ENCODE measurements around the gene CUX1. TPM values are rescaled to one million over a fixed set of nuclear protein-coding genes. Genes with fewer than 3 reads are reported as not detected.
"Not testable (repeated sequence)": the region's sequence is repeated elsewhere in the genome, so short reads cannot be mapped to it uniquely, and the experiment has no call there.

CUX1 gene
- total RNA-seq, 1 experiment from 2014 or later, result 49.8 TPM

DNA sequence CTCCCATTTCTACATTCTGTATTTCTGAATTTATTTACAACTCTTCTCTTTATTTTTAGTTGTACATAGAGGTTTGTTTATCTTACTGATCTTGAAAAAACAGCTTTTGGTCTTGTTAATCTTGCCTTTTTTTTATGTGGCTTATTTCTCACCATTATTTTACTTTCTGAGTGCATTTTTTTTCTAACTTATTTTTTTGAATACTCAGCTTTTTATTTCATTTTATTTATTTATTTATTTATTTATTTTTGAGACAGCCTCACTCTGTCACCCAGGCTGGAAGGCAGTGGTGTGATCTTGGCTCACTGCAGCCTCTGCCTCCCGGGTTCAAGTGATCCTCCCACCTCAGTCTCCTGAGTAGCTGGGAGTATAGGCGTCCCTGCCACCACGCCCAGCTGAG lies 23.9 kb downstream of the CUX1 start:
- Histone ChIP-seq H3K4me1 (replicated peaks) (no peaks in the 10 kb centered on the region), H3K4me3 (no peak overlapping the region), H3K9me3 (replicated peaks) (peaks cover 2% of the 10 kb centered on the region; the same call in 1 of the 2 replicates), H3K27ac (no peak overlapping the region), H3K36me3 (peaks cover 3% of the 10 kb centered on the region; the same call in 1 of the 2 replicates), H3K27me3 (replicated peaks) (no peaks in the 10 kb centered on the region)
- DNase-seq (ENCODE audit: low read depth in 1 of 2, low spot score in 2 of 2), result no peak

DNA sequence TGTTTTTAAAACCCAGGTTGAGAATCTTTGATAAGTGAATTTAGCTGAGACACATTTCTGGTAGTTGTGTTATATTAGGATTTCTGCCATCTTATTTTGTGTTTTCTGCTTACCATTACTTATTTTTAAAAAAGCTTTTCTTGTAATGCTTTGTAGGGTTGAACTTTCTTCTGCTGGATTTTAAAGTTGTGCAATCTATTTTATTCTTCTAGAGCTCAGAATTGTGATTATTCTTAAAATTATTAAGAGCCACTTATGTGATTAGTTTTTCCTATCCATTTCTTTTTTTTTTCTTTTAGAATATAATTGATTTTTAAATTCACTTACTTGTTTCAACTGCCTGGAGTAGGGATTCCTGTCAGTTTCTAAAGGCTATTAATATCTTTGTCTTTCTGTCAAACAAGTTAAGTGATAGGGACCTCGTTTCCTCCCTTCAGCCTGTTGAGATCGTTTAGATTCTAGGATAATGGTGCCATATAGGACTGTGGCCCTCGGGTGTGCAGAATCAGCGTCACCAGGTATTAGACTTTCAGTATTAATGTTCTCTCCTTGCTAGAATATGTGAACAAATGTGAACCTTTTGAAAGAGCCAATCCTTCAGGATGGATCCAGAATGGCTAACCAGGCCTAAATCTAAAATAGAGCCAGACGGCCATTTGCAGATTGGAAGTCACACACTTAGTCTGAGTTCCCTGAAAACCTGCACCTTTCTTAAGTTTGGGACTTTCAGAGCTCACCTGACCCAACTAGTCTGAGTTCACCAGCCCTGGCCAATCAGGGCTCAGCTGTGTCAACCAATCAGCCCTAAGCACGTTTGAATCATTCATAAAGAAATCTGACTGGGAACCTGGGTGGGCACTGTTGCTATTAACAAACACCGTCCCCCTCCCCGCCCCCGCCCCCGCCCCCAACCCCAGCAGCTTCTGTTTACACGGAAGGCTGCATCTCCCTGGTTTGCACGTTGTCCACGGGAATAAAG lies 26.2 kb downstream of the CUX1 start:
- Histone ChIP-seq H3K36me3 (peaks cover 14% of the 10 kb centered on the region), H3K27ac (no peak overlapping the region), H3K9me3 (replicated peaks) (peaks cover 16% of the 10 kb centered on the region), H3K27me3 (replicated peaks) (no peaks in the 10 kb centered on the region), H3K4me1 (replicated peaks) (no peaks in the 10 kb centered on the region), H3K4me3 (no peak overlapping the region)
- DNase-seq (ENCODE audit: low read depth in 1 of 2, low spot score in 2 of 2), result no peak

DNA sequence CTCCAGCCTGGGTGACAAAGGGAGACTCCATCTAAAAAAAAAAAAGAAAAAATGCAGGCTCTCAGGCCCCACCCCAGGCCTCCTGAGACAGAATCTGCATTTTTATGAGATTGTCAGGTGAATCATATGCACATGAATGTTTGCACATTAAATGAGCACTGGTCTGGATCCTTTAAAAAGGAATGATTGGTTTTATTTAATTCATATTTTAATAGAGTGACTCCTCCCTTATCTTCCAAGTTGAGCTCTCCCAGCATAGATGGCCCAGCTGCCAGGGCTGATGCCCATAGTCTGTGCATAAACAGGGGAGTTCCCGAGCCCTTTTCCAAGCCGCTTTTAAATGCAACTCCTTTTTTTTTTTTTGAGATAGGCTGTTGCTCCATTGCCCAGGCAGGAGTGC lies 28.5 kb downstream of the CUX1 start:
- Histone ChIP-seq H3K4me1 (replicated peaks) (no peaks in the 10 kb centered on the region), H3K4me3 (no peak overlapping the region), H3K36me3 (peaks cover 14% of the 10 kb centered on the region), H3K9me3 (replicated peaks) (peaks cover 16% of the 10 kb centered on the region), H3K27ac (no peak overlapping the region), H3K27me3 (replicated peaks) (no peaks in the 10 kb centered on the region)
- no peak for DNase-seq (ENCODE audit: low read depth in 1 of 2, low spot score in 2 of 2)

- no peak for DNase-seq (ENCODE audit: low read depth in 1 of 2, low spot score in 2 of 2)
- Histone ChIP-seq H3K4me1 (replicated peaks) (no peaks in the 10 kb centered on the region), H3K36me3 (peaks cover 14% of the 10 kb centered on the region), H3K9me3 (replicated peaks) (peaks cover 16% of the 10 kb centered on the region), H3K4me3 (no peak overlapping the region), H3K27me3 (replicated peaks) (no peaks in the 10 kb centered on the region), H3K27ac (no peak overlapping the region)
These were observed 29.5 kb downstream of the CUX1 start for GRCh38 chr7:101846800-101847538.

- no peak for DNase-seq (ENCODE audit: low read depth in 1 of 2, low spot score in 2 of 2)
- Histone ChIP-seq H3K27me3 (replicated peaks) (no peaks in the 10 kb centered on the region), H3K27ac (no peak overlapping the region), H3K9me3 (replicated peaks) (peaks cover 16% of the 10 kb centered on the region), H3K36me3 (peaks cover 14% of the 10 kb centered on the region), H3K4me1 (replicated peaks) (no peaks in the 10 kb centered on the region), H3K4me3 (no peak overlapping the region)
These were observed 31.0 kb downstream of the CUX1 start for GRCh38 chr7:101848208-101848951.

DNA sequence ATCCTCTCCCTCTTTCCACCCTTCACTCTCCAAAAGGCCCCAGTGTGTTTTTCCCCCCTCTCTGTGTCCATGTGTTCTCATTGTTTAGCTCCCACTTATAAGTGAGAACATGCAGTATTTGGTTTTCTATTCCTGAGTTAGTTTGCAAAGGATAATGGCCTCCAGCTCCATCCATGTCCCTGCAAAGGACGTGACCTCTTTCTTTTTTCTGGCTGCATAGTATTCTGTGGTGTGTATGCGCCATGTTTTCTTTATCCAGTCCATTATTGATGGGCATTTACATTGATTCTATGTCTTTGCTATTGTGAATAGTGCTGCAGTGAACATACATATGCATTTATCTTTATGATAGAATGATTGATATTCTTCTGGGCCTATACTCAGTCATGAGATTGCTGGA lies 31.9 kb downstream of the CUX1 start:
- Histone ChIP-seq H3K9me3 (replicated peaks) (peaks cover 16% of the 10 kb centered on the region), H3K36me3 (peaks cover 14% of the 10 kb centered on the region)
- not testable (repeated sequence) for H3K4me1 ChIP-seq (replicated peaks); H3K4me3 ChIP-seq; H3K27me3 ChIP-seq (replicated peaks); DNase-seq (ENCODE audit: low read depth in 1 of 2, low spot score in 2 of 2); H3K27ac ChIP-seq

DNA sequence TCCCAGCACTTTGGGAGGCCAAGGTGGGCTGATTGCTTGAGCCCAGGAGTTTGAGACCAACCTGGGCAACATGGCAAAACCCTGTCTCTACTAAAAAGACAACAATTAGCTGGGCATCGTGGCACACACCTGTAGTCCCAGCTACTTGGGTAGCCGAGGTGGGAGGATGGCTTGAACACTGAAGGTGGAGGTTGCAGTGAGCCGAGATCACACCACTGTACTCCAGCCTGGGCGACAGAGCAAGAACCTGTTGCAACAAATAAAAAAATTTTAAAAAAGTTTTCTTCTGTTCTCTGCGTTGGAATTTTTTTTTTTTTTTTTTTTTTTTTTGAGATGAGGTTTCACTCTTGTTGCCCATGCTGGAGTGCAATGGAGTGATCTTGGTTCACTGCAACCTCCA lies 34.9 kb downstream of the CUX1 start:
- H3K27ac ChIP-seq; H3K4me3 ChIP-seq; DNase-seq (ENCODE audit: low read depth in 1 of 2, low spot score in 2 of 2); H3K27me3 ChIP-seq (replicated peaks); H3K4me1 ChIP-seq (replicated peaks); H3K9me3 ChIP-seq (replicated peaks); H3K36me3 ChIP-seq: not testable (repeated sequence)

DNA sequence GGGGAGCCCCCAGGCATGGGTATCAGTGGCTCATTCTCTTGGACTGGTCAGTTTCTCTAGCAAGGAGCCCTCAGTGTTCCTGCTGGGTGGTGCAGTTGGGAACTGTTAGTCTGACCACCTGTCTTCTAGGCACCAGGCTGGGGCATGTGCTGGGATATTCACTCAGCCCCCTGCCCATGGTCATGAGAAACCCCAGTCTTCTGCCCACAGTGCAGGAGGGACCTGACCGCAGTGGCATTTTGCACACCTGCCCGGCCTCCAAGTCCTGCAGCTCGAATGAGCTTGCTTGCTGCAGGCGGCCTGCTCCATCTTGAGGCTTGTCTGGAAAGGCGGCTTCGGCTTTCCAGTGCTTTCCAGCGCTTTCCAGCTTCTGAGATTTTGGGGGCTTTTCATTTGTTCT lies 36.3 kb downstream of the CUX1 start:
- no peak overlapping the region for H3K4me3 ChIP-seq
- no peaks in the 10 kb centered on the region for H3K9me3 ChIP-seq (replicated peaks)
- peaks cover 7% of the 10 kb centered on the region for H3K4me1 ChIP-seq (replicated peaks)
- H3K27ac ChIP-seq, result no peak overlapping the region
- DNase-seq (ENCODE audit: low read depth in 1 of 2, low spot score in 2 of 2), result no peak
- H3K36me3 ChIP-seq, result no peaks in the 10 kb centered on the region; the same call in 1 of the 2 replicates
- no peaks in the 10 kb centered on the region for H3K27me3 ChIP-seq (replicated peaks)

GRCh38 chr7:101854084-101854865 lies 36.8 kb downstream of the CUX1 start:
- Histone ChIP-seq H3K4me1 (replicated peaks) (peaks cover 7% of the 10 kb centered on the region), H3K9me3 (replicated peaks) (no peaks in the 10 kb centered on the region), H3K27ac (no peak overlapping the region), H3K4me3 (no peak overlapping the region), H3K27me3 (replicated peaks) (no peaks in the 10 kb centered on the region), H3K36me3 (no peaks in the 10 kb centered on the region; the same call in 1 of the 2 replicates)
- no peak for DNase-seq (ENCODE audit: low read depth in 1 of 2, low spot score in 2 of 2)

GRCh38 chr7:101856473-101857357 lies 39.3 kb downstream of the CUX1 start:
- H3K9me3 ChIP-seq (replicated peaks), result no peaks in the 10 kb centered on the region
- peaks cover 7% of the 10 kb centered on the region for H3K4me1 ChIP-seq (replicated peaks)
- DNase-seq (ENCODE audit: low read depth in 1 of 2, low spot score in 2 of 2), result peak; percentile 73 to 79
- peak overlapping the region; percentile 15 for H3K4me3 ChIP-seq
- H3K27ac ChIP-seq, result peak overlapping the region; percentile 26
- no peaks in the 10 kb centered on the region; the same call in 1 of the 2 replicates for H3K36me3 ChIP-seq
- H3K27me3 ChIP-seq (replicated peaks), result no peaks in the 10 kb centered on the region

GRCh38 chr7:101857358-101857811 lies 40.0 kb downstream of the CUX1 start:
- Histone ChIP-seq H3K4me3 (no peak overlapping the region), H3K27me3 (replicated peaks) (no peaks in the 10 kb centered on the region), H3K27ac (no peak overlapping the region), H3K4me1 (replicated peaks) (peaks cover 7% of the 10 kb centered on the region), H3K36me3 (no peaks in the 10 kb centered on the region; the same call in 1 of the 2 replicates), H3K9me3 (replicated peaks) (no peaks in the 10 kb centered on the region)
- DNase-seq (ENCODE audit: low read depth in 1 of 2, low spot score in 2 of 2), result no peak

Measured in SJSA1 (cell line).